Pulmonary artery endothelial cell (primary cell): ENCODE data around the gene NAGLU. TPM values are rescaled to one million over a fixed set of nuclear protein-coding genes. Genes with fewer than 3 reads are reported as not detected.
A peak's percentile ranks its signal among the peaks of the same experiment; 100 is the strongest.

Experiments
- DNase-seq: peaks from one replicate; pipeline ENCODE4 v3.0.0-alpha.2; 2011; ENCODE audit warnings: low read depth, low spot score
- total RNA-seq: library from RNA; depleted of rRNA; stranded (reverse); fragments of >200 nt; gene quantifications from 2 replicates; pipeline ENCODE4 v1.2.3, GENCODE V29; 2014

NAGLU gene
- total RNA-seq, 1 donor from 2014 or later, result 30.3 TPM

GRCh38 chr17:42564815-42565522 is 28.9 kb downstream of the NAGLU start:
- DNase-seq, result no peak

GRCh38 chr17:42565523-42566214 is 29.6 kb downstream of the NAGLU start:
- no peak for DNase-seq

GRCh38 chr17:42566215-42566882 is 30.3 kb downstream of the NAGLU start:
- no peak for DNase-seq

GRCh38 chr17:42566883-42567573 is 31.0 kb downstream of the NAGLU start, which contains the start of gene MLX:
Gene MLX, plus strand, starts transcription at chr17:42567100. Its CDS starts 25 bp downstream, at chr17:42567125.
- DNase-seq, result peak; percentile 43

- DNase-seq, result no peak
These were observed 32.5 kb downstream of the NAGLU start for GRCh38 chr17:42568341-42569111.

- no peak for DNase-seq
These were observed 35.6 kb downstream of the NAGLU start for GRCh38 chr17:42571435-42572225.

GRCh38 chr17:42573095-42573494 is 37.1 kb downstream of the NAGLU start:
- DNase-seq, result no peak

- DNase-seq, result no peak
These were observed 38.4 kb downstream of the NAGLU start for GRCh38 chr17:42574463-42574862.

- DNase-seq, result no peak
These were observed 41.1 kb downstream of the NAGLU start for GRCh38 chr17:42577140-42577531.

- peak; percentile 80 for DNase-seq
These were observed 41.7 kb downstream of the NAGLU start, which contains the start of gene PSMC3IP for GRCh38 chr17:42577532-42578281. Gene PSMC3IP, minus strand, starts transcription at chr17:42577729. Its CDS starts 43 bp downstream, at chr17:42577686.

- DNase-seq, result no peak
These were observed 42.3 kb downstream of the NAGLU start for GRCh38 chr17:42578282-42578869.

- no peak for DNase-seq
These were observed 43.9 kb downstream of the NAGLU start for GRCh38 chr17:42579794-42580551.

- no peak for DNase-seq
These were observed 45.8 kb downstream of the NAGLU start for GRCh38 chr17:42581744-42582270.

GRCh38 chr17:42584880-42585279 is 48.8 kb downstream of the NAGLU start:
- no peak for DNase-seq

- no peak for DNase-seq
These were observed 49.3 kb downstream of the NAGLU start for GRCh38 chr17:42585353-42585752.

GRCh38 chr17:42586514-42587230 is 50.6 kb downstream of the NAGLU start:
- no peak for DNase-seq

- DNase-seq, result no peak
These were observed 54.8 kb downstream of the NAGLU start for GRCh38 chr17:42590886-42591285.
